Eye (tissue), 1 donor: Measurements from ENCODE around the gene PNPLA5.

Experiments used
- DNase-seq: peaks from one replicate; pipeline ENCODE4 v3.0.0-alpha.2; 2015

The PNPLA5 gene

GRCh38 chr22:43853328-43853931 is 38.4 kb downstream of the PNPLA5 start:
- no peak for DNase-seq

- DNase-seq = no peak
These were observed 39.1 kb downstream of the PNPLA5 start for GRCh38 chr22:43852573-43853327.

GRCh38 chr22:43851979-43852307 is 39.9 kb downstream of the PNPLA5 start:
- DNase-seq = no peak

- DNase-seq = no peak
These were observed 40.5 kb downstream of the PNPLA5 start for GRCh38 chr22:43851058-43851978.

- no peak for DNase-seq
These were observed 41.3 kb downstream of the PNPLA5 start for GRCh38 chr22:43850529-43850928.

GRCh38 chr22:43849731-43850130 is 42.1 kb downstream of the PNPLA5 start:
- DNase-seq = no peak

- DNase-seq = peak; percentile 67
These were observed 43.2 kb downstream of the PNPLA5 start for GRCh38 chr22:43848366-43849171.

GRCh38 chr22:43847376-43848289 is 44.2 kb downstream of the PNPLA5 start:
- no peak for DNase-seq

GRCh38 chr22:43846966-43847365 is 44.8 kb downstream of the PNPLA5 start:
- no peak for DNase-seq

- DNase-seq = no peak
These were observed 45.8 kb downstream of the PNPLA5 start for GRCh38 chr22:43845981-43846380.

GRCh38 chr22:43844560-43845545 is 47.0 kb downstream of the PNPLA5 start:
- no peak for DNase-seq

- DNase-seq = no peak
These were observed 47.9 kb downstream of the PNPLA5 start for GRCh38 chr22:43843783-43844530.

- no peak for DNase-seq
These were observed 50.1 kb downstream of the PNPLA5 start for GRCh38 chr22:43841742-43842141.

GRCh38 chr22:43840851-43841250 is 51.0 kb downstream of the PNPLA5 start:
- no peak for DNase-seq

GRCh38 chr22:43840431-43840830 is 51.4 kb downstream of the PNPLA5 start:
- no peak for DNase-seq

- DNase-seq = no peak
These were observed 52.0 kb downstream of the PNPLA5 start for GRCh38 chr22:43839781-43840180.

GRCh38 chr22:43838571-43839307 is 53.1 kb downstream of the PNPLA5 start:
- DNase-seq = no peak

GRCh38 chr22:43838161-43838560 is 53.7 kb downstream of the PNPLA5 start:
- no peak for DNase-seq

- no peak for DNase-seq
These were observed 54.1 kb downstream of the PNPLA5 start for GRCh38 chr22:43837666-43838065.
